ENCODE measurements around the gene RGS7. TPM values are rescaled to one million over a fixed set of nuclear protein-coding genes. Genes with fewer than 3 reads are reported as not detected.

The RGS7 gene
- total and polyA plus RNA-seq, 2 of the 8 experiments (the other 6 are each of a cell fraction or from before 2014, with no cell fraction given) = 1.6 to 3.0 TPM

DNA sequence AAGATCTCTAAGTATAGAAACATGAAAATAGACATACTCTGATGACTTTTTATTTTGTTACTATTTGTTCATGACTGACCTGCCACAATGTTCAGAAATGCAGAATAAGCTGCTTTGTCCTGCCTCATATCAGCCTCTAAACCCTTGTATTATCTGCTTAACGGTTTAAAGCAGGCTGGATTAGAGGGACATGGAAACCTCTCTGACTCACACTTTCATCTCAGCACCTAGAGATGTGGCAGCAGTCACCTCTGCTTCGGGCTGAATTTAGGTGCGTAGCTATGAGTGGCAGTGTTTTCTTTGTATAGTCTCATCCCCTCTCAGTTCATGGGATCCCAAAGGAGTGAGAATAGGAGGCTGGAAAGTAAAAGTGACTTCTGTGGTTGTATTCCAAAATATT is 255.4 kb downstream of the RGS7 start:
- no peak overlapping the region for H2BK12ac ChIP-seq (ENCODE audit: low read depth, low read length)
- no peak for FAIRE-seq
- H3K27ac ChIP-seq (ENCODE audit: low read depth, low read length) = no peak overlapping the region
- H3K9me3 ChIP-seq (ENCODE audit: insufficient read depth in 2 of 2, low read depth in 1 of 2, low read length in 1 of 2) = no peaks in the 10 kb centered on the region
- H2BK120ac ChIP-seq (replicated peaks; ENCODE audit: low read depth, low read length) = no peak overlapping the region
- no peaks in the 10 kb centered on the region for H4K20me1 ChIP-seq (replicated peaks in 1 of 2; ENCODE audit: control insufficient read depth in 1 of 2, insufficient read depth in 2 of 2, low read length in 2 of 2)
- TF ChIP-seq CHD2 (IDR thresholded peaks at IDR 0.05; ENCODE audit: low read length) = no peak
- TF ChIP-seq FOSL1 (IDR thresholded peaks at IDR 0.05; ENCODE audit: insufficient read depth, low read depth, low read length) = no peak
- no peak for TF ChIP-seq YY1 (IDR thresholded peaks at IDR 0.05; ENCODE audit: low read depth, low read length)
- TF ChIP-seq NRF1 (IDR thresholded peaks at IDR 0.05; ENCODE audit: low read depth, low read length) = no peak
- TF ChIP-seq SP4 (IDR thresholded peaks at IDR 0.05; ENCODE audit: low read length) = no peak
- TF ChIP-seq BRCA1 (IDR thresholded peaks at IDR 0.05; ENCODE audit: low read depth, low read length) = no peak
- TF ChIP-seq SUZ12 (IDR thresholded peaks at IDR 0.05; ENCODE audit: low read length) = no peak
- TF ChIP-seq KDM4A (IDR thresholded peaks at IDR 0.05; ENCODE audit: low read depth, low read length, severe bottlenecking) = no peak
- TF ChIP-seq E2F6 (IDR thresholded peaks at IDR 0.05) = no peak
- no peaks in the 10 kb centered on the region for H3K36me3 ChIP-seq (ENCODE audit: control insufficient read depth in 2 of 4, insufficient read depth in 4 of 4, low read length in 3 of 4)
- no peak overlapping the region for H4K91ac ChIP-seq (replicated peaks; ENCODE audit: insufficient read length, low read length)
- H2BK20ac ChIP-seq (ENCODE audit: low read length) = no peak overlapping the region
- H3K23me2 ChIP-seq (ENCODE audit: low read depth, low read length) = no peaks in the 10 kb centered on the region
- no peak overlapping the region for H4K5ac ChIP-seq (ENCODE audit: insufficient read length, low read depth, low read length)
- H3K4me1 ChIP-seq (replicated peaks in 1 of 4; ENCODE audit: control insufficient read depth in 3 of 4, insufficient read depth in 4 of 4, low read length in 3 of 4) = peaks cover 0 to 4% (median under 1%) of the 10 kb centered on the region in 4 experiments; a peak in 1 of 7 replicates
- H2AK5ac ChIP-seq (ENCODE audit: low read depth, low read length) = no peak overlapping the region
- H3K4me2 ChIP-seq (ENCODE audit: insufficient read depth in 1 of 2, low read depth in 2 of 2, low read length in 2 of 2) = no peak overlapping the region
- H3K23ac ChIP-seq (ENCODE audit: insufficient read length) = no peak overlapping the region
- ChIA-PET POLR2A (ENCODE audit: partially characterized antibody) (no interaction called here), CTCF (ENCODE audit: partially characterized antibody) (interaction anchor here (0.9 kb wide), 1 partner anchor 134 kb away, joined by 4 read pairs; no protein-coding TSS in a partner anchor)
- no peak overlapping the region for H2BK15ac ChIP-seq (ENCODE audit: low read length)
- no peak overlapping the region for H3K4me3 ChIP-seq (ENCODE audit: extremely low read depth in 1 of 4, insufficient read depth in 2 of 4, low read depth in 3 of 4, low read length in 4 of 4)
- no peak overlapping the region for H4K8ac ChIP-seq (ENCODE audit: extremely low read depth, insufficient read depth, low read length)
- no peak overlapping the region for H3K4ac ChIP-seq (replicated peaks; ENCODE audit: insufficient read length, low read depth, low read length)
- no peak overlapping the region for H3K56ac ChIP-seq (replicated peaks; ENCODE audit: insufficient read length, low read depth, low read length)
- no peaks in the 10 kb centered on the region for H3K79me1 ChIP-seq (ENCODE audit: low read depth, low read length)
- DNase-seq (ENCODE audit: low read depth in 1 of 2, low spot score in 2 of 2) = no peak
- no peak overlapping the region for H3K18ac ChIP-seq (ENCODE audit: extremely low read depth, low read length)
- H3K27me3 ChIP-seq (replicated peaks in 1 of 4; ENCODE audit: control insufficient read depth in 3 of 4, extremely low read depth in 1 of 4, insufficient read depth in 3 of 4, low read length in 3 of 4) = no peaks in the 10 kb centered on the region
- no peak overlapping the region for H2AFZ ChIP-seq (ENCODE audit: low read length)
- H3K14ac ChIP-seq (ENCODE audit: insufficient read length) = no peak overlapping the region
- no peak overlapping the region for H2BK5ac ChIP-seq (ENCODE audit: low read depth, low read length)
- no peaks in the 10 kb centered on the region for H3K79me2 ChIP-seq (ENCODE audit: control insufficient read depth in 1 of 2, insufficient read depth in 2 of 2, low read length in 2 of 2)
- H3K9ac ChIP-seq (replicated peaks in 1 of 4; ENCODE audit: extremely low read depth in 1 of 4, low read depth in 3 of 4, low read length in 3 of 4) = no peak overlapping the region
- 87% methylated on average over 3 of the region's 3 CpGs; no CpG with 5 or more reads in 1 of the 2 experiments for WGBS, 2 experiments (ENCODE audit: extremely low coverage in 1 of 2, insufficient coverage in 1 of 2, insufficient read length in 1 of 2, insufficient replicate concordance in 2 of 2, low coverage in 1 of 2, low lambda C conversion rate in 2 of 2, missing lambda C conversion rate in 1 of 2)
